Measurements from ENCODE around the gene TDRD10. TPM values are rescaled to one million over a fixed set of nuclear protein-coding genes. Genes with fewer than 3 reads are reported as not detected.

TDRD10 gene
- total and polyA plus RNA-seq, 2 of the 4 experiments (the other 2 are of a cell fraction), result not detected

DNA sequence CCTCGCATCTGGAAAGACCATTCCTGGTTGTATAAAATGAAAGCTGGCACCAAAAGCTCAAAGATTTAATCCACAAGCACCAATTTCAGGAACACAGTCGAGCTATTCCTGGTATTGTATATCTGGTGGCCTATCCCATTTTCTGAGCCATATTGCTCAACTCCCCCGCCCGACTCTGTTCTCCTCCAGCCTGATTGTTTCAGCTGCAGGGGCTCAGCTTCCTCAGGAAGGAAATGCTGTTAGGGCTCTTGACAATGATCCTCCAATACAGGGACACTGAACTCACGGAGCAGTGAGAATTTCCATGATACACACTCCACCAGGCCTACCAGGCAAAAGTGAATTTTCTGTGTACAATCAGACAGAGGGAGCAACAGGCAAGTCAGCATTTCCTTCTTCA is 16.9 kb upstream of the TDRD10 start:
- no TSS peak for BruUV-seq (replicated peaks)
- in situ Hi-C loops (cut with MboI; ENCODE audit: low sequenced_read_pairs) (loop anchor here (5.0 kb wide), 1 partner anchor 62 kb away; no protein-coding TSS in a partner anchor), intact Hi-C loops (cut with micrococcal nuclease) (no loop called here)

More for the DNA sequence above, 16.9 kb upstream of the TDRD10 start:
- H3K9ac ChIP-seq (ENCODE audit: low read depth, low read length), result no peak overlapping the region
- H4K91ac ChIP-seq (ENCODE audit: insufficient read depth, low read depth, low read length), result no peak overlapping the region
- no peak overlapping the region for H3K18ac ChIP-seq (ENCODE audit: low read depth, low read length)
- no peaks in the 10 kb centered on the region for H3K36me3 ChIP-seq (ENCODE audit: control insufficient read depth, insufficient read depth, low read length)
- no peak overlapping the region for H2AK9ac ChIP-seq (replicated peaks; ENCODE audit: low read depth, low read length, poor library complexity)
- no peak for DNase-seq
- no peak overlapping the region for H2BK120ac ChIP-seq (ENCODE audit: low read depth, low read length)
- H3K4ac ChIP-seq (ENCODE audit: low read depth, low read length), result no peak overlapping the region
- ChIA-PET CTCF (interaction anchor here (0.6 to 3.4 kb wide), 3 partner anchors 62 to 683 kb away, joined by 3 to 11 read pairs (median 5); no protein-coding TSS in a partner anchor), POLR2A (ENCODE audit: unreplicated experiment) (no interaction called here)
- no peak overlapping the region for H2BK5ac ChIP-seq (ENCODE audit: low read depth, low read length, poor library complexity, severe bottlenecking)
- peaks cover 39% of the 10 kb centered on the region for H3K27me3 ChIP-seq (ENCODE audit: control insufficient read depth, insufficient read depth, low read length)
- H2BK20ac ChIP-seq (ENCODE audit: low read depth, low read length), result no peak overlapping the region
- no peaks in the 10 kb centered on the region for H3K9me3 ChIP-seq (ENCODE audit: control insufficient read depth, insufficient read depth, low read length)
- WGBS, 2 experiments (ENCODE audit: extremely low coverage in 2 of 2, insufficient read length in 1 of 2), result 67% methylated on average over 2 of the region's 5 CpGs; no CpG with 5 or more reads in 1 of the 2 experiments
- TF ChIP-seq CHD1 (IDR thresholded peaks at IDR 0.05; ENCODE audit: low read depth, low read length), result no peak
- no peaks in the 10 kb centered on the region for H3K79me1 ChIP-seq (ENCODE audit: low read depth in 1 of 2, low read length in 2 of 2)
- H4K5ac ChIP-seq (ENCODE audit: low read depth, low read length), result no peak overlapping the region
- H3K23ac ChIP-seq (ENCODE audit: low read depth, low read length), result no peak overlapping the region
- no peak overlapping the region for H3K4me2 ChIP-seq (ENCODE audit: low read depth, low read length)
- H3K56ac ChIP-seq (ENCODE audit: extremely low read depth, insufficient read depth, low read length), result no peak overlapping the region
- H3K27ac ChIP-seq (ENCODE audit: insufficient read depth, low read length), result no peak overlapping the region
- H3K9me1 ChIP-seq (ENCODE audit: insufficient read depth, low read length), result peaks cover 5% of the 10 kb centered on the region
- H3K14ac ChIP-seq (replicated peaks; ENCODE audit: low read depth, low read length), result no peak overlapping the region
- H2BK15ac ChIP-seq (ENCODE audit: low read depth, low read length), result no peak overlapping the region
- no peak overlapping the region for H4K8ac ChIP-seq (ENCODE audit: low read depth in 2 of 2, low read length in 2 of 2)
- peaks cover 4% of the 10 kb centered on the region; the same call in 1 of the 2 replicates for H4K20me1 ChIP-seq (ENCODE audit: insufficient read depth, low read length)
- H2AK5ac ChIP-seq (ENCODE audit: low read depth, low read length), result no peak overlapping the region
- H3K4me3 ChIP-seq (ENCODE audit: insufficient read depth, low read depth, low read length), result no peak overlapping the region
- no peak overlapping the region for H2AFZ ChIP-seq (replicated peaks; ENCODE audit: low read length, poor library complexity)
- H3K4me1 ChIP-seq (ENCODE audit: control insufficient read depth, insufficient read depth, low read length), result peaks cover 3% of the 10 kb centered on the region; the same call in 1 of the 2 replicates
- no peak for ATAC-seq (ENCODE audit: low read depth)
- dilution Hi-C loops (cut with HindIII; ENCODE audit: low sequenced_read_pairs, unreplicated experiment), result no loop called here

Measured in IMR-90 (cell line).